Measurements from ENCODE around the gene FAAP20.

FAAP20 gene

DNA sequence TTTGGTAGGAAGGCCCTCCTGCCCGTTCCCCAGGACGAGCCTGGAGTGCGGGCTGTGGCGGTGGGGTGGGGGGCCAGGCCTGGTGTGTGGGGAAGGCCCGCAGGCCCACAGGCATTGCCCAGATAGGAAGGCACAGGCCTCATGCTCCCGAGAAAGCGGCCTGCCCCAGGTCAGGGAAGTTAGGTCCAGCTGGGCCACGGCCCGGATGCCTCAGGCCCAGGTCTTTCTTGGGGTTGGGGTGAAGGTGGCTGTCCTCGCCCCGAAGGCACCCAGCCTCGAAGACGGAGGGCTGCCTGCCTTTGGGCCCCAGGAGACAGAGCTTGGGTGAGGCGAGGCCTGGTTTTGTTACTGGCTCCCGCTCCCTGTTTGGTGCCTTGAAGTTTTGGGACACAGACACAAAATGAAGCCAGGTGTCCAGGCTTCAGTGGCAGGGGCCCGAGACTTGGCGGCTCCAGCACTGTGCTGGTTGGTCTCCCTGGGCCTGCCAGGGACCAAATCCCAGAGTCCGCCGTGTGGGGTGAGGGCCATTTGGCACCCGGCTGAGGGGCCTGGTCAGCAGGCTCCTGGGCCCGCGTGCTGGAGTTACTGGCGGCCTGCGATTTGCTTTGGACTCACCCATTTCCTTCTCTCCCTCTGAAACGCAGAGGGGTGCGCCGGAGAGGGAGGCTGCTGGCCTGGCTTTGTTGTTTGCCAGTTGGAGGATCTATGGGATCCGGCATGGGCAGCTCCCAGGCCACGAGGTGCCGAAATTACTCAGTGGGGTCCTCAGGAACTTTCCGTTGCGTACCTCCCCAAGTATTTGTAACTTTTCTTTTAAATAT is 35.5 kb upstream of the FAAP20 start:
- DNase-seq: no peak

DNA sequence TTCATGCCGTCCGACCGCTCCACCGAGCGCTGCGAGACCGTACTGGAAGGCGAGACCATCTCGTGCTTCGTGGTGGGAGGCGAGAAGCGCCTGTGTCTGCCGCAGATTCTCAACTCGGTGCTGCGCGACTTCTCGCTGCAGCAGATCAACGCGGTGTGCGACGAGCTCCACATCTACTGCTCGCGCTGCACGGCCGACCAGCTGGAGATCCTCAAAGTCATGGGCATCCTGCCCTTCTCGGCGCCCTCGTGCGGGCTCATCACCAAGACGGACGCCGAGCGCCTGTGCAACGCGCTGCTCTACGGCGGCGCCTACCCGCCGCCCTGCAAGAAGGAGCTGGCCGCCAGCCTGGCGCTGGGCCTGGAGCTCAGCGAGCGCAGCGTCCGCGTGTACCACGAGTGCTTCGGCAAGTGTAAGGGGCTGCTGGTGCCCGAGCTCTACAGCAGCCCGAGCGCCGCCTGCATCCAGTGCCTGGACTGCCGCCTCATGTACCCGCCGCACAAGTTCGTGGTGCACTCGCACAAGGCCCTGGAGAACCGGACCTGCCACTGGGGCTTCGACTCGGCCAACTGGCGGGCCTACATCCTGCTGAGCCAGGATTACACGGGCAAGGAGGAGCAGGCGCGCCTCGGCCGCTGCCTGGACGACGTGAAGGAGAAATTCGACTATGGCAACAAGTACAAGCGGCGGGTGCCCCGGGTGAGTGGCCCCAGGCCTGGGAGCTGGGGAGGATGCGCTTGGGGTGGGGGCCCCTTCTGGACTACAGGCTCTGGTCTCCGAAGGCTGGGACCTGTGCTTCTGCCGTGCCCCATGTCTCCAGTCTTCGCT is 34.7 kb upstream of the FAAP20 start:
- DNase-seq: peak; percentile 56

DNA sequence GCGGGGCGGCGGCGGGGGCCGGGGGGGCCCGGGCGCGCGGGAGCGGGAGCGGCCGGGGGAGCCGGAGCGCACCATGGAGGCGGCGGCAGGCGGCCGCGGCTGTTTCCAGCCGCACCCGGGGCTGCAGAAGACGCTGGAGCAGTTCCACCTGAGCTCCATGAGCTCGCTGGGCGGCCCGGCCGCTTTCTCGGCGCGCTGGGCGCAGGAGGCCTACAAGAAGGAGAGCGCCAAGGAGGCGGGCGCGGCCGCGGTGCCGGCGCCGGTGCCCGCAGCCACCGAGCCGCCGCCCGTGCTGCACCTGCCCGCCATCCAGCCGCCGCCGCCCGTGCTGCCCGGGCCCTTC is 34.1 kb upstream of the FAAP20 start:
- peak; percentile 23 for DNase-seq

DNA sequence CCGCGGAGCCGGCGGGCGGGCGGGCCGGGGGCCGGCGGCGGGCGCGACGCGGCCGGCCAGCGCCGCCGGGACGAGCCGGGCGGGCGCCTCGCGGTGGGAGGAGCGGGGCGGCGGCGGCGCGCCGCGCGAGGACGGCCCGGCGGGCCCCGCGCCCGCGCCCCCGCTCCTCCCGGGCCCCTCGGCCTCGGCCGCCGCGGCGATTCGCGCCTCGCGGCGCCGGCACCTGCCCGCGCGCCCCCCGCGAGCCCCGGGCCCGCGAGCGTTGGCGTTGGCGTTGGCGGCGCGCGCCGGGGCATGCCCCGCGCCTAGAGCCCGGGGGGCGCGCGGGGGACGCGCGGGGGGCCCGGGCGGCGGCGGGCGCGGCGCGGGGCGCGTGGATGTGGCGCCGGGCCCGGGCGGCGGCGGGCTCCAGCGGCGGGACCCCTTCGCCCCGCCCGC is 33.6 kb upstream of the FAAP20 start, which contains the start of gene SKI:
Gene SKI (plus strand): TSS at position 163 of the 438 bp plus-strand sequence. CDS start 448 bp downstream, outside the sequence.
- no peak for DNase-seq

DNA sequence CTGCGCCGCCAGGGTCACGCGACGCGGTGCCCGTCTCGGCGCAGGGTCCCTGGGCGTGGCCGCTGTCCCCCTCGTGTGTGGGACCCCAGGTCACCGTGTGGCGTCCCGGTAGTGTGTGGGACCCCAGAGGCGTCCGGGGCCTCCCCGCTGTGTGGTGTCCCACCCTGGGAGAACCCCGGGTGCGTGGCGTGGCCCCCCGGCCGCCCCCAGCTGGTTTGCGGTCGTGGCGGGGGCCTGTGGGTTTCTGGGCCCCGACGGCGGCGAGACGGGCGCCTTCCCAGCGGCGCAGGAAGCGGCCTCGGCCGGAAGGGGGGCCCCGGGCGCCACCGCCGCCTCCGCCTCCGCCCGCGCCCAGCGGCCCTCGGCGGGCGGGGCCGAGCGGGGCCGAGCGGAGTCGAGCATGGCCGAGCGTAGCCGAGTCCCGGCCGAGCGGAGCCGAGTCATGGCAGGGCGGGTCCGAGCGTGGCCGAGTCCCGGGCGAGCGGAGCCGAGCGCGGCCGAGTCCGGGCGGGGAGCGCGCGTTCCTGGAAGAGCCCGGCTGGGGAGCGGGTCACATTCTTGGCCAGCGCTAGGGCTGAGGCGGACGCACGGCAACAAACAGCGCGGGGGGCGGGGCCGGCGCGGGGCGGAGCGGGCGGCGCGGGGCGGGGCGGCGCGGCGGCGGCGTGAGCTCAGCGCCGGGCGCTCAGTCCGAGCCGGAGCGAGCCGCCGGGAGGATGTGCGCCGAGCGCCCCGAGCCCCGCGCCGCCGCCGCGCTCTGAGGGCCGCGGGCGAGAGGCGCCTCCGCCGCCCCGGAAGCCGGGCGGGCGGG is 33.0 kb upstream of the FAAP20 start:
- DNase-seq: peak; percentile 93

DNA sequence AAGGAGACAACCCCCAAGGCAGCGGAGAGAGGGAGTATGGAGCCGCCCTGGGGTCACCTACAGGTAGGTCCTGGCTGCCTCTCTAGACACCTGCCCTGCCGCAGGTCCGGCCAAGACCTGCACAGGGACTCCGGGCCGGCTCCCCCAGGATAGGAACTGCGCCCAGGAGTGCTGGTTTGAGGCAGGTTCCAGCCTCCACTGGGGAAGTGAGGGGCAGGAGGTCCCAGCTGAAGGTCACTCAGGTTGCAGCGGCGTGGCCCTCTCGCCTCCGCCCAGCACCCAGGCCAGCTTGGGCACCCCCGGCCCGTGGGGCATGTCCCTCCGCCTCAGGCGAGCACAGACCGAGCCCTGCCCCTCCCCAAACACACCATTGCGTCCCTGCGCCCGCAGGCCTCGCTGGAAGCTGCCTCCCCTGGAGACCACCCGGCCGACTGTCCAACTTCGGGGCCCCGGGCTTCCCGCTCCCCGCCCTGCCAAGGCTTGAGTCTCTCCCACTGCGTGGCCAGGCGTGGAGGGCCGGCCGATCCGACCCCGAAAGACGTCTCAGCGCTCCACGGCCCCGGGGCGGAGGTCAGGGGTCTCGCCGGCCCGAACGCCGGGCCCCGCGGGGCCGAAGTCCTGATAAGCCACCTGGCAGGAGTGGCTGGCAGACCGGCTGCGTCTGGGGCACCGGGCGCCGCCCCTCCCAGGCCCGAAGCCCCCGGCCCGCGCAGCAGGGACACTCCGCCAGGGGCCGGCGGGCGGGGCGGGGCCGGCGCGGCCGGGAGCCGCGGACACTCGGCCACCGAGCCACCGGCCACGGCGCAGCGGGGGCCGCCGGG is 32.2 kb upstream of the FAAP20 start:
- DNase-seq: no peak

DNA sequence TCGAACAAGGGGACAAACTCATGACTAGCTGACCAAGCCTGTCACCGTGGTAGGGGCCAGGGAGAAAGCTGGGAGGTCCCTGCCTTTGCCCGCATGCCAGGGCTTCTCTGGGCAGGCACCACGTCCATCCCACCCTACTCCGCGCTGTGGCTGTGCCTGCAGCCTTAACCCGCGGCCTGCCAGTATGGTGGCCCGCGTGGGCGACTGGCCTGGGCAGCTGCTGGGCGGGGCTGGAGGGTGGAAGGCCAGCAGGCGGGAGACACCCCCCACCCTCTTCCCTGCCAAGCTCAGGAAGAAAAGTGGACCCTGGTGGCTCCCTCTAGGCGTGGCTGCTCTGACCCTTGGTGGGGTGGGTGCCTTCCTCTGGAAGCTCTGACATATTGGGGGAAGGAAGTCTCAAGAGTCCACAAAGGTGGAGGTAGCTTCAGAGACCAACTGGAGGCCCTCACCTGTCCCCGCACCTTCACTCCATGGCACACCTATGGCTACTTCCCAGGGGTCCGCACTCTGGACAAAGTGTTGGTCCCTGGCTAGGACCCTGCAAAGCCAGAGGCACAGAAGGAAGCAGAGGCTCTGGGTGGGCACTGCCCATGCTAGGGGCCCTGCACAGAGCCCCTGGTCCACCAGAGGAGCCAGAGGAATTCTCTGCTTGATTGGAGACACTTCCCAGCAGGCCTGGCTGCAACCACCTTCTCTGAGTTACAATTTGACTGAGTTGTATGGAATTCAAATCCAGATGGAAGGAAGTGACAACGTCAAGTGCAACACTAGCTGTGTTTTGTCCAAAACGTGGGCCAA is 30.3 kb upstream of the FAAP20 start:
- no peak for DNase-seq

DNA sequence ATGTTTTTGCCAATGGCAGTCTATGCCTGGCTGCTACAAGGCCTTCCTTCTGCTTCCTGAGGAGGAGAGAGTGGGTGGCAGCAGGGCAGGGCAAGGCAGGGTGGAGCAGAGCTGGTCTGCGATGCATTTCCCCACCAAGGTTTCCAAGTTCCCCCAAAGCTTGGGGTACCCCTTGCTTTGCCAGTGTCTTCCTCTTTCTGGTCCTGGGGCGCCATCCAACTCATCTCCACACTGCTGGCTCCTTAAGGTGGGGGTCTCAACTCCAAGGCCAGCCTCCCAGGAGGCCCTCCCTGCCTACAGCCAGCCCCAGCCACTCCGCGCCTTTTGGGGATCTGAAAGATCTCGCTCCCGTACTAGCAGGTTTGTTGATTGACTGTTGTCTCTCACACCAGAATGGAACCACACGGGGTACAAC is 29.6 kb upstream of the FAAP20 start:
- no peak for DNase-seq

DNA sequence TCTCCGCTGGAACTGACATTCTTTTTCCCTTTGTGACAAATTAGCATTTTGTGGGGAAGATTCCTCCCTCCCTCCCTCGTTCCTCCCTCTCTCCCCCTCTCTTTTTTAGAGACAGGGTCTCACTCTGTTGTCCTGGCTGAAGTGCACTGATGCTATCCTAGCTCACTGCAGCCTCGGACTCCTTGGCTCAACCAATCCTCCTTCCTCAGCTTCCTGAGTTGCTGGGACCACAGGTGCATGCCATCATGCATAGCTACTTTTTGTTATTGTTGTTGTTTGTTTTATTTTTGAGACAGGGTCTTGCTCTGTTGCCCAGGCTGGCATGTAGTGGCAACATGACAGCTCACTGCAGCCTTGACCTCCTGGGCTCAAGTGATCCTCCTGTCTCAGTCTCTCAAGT is 26.7 kb upstream of the FAAP20 start:
- no peak for DNase-seq

DNA sequence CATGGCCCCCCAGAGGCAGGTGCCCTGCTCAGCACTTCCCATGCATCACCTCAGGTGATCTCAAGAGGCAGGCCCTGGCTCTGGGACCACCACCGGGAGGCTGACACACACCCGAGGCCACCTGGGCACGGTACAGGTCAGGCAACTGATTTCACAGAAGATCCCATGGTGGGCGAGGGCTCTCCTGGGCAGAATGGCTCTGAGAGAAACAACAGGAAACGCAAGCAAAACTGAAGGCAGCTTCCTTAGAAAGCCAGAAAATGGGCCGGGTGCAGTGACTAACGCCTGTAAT is 22.1 kb upstream of the FAAP20 start:
- no peak for DNase-seq

DNA sequence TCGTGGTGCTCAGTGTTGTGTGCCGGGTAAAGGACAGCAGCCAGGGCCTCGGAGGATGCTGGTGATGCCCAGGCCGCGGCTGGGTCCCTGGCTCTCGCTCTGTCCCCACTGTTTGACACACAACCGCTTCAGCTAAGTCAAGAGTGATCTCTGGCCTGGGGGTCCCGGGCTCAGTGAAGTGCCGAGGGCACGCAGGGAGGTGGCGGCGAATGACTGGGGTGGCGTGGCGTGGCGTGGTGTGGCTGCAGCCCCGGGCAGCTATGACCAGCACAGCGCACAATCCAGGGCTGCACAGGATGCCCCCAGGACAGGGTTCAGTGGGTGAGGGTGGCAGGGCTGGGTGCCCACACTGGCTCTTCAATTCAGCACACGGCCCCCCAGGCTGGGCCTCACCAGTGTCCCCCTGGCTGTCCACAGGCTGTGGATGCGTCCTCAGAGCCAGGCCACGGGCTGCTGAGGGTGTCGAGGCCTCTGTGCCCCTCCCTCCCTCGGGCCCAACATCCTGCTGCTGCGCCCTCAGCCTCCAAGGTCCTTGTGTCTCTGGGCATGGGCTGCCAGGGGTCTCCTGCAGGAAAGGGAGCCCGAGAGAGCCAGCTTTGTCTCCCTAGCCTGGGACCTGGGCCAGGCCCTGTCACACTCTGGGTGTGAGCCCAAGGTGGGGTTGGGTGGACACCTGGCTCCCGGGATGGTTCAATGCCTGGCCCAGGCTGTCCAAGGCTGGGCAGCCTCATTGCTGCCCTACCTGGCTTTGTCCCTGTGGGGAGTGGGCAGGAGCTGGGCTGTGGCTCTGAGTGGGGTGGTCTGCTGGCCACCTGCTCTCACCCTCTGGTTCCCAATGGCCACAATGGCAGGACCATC is 21.6 kb upstream of the FAAP20 start:
- no peak for DNase-seq

DNA sequence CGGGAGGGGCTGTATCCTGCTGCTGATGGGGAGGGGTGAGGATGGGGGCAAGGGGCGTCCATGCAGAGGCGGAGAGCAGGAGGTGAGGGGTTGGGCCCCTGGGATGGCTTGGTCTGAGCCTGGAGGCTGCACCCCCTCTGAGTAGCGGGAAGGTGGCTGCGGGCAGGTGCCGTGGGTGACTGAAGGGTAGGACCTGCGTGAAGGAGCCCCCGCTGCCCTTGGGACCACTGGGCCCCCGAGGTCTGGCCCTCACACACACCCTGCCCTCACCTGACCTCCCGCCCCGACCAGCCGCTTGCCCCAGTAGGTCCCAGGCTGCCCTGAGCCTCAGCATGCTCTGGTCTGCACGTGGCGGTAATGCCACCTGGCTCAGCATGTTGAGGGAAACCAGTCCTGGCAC is 20.8 kb upstream of the FAAP20 start:
- DNase-seq: no peak

DNA sequence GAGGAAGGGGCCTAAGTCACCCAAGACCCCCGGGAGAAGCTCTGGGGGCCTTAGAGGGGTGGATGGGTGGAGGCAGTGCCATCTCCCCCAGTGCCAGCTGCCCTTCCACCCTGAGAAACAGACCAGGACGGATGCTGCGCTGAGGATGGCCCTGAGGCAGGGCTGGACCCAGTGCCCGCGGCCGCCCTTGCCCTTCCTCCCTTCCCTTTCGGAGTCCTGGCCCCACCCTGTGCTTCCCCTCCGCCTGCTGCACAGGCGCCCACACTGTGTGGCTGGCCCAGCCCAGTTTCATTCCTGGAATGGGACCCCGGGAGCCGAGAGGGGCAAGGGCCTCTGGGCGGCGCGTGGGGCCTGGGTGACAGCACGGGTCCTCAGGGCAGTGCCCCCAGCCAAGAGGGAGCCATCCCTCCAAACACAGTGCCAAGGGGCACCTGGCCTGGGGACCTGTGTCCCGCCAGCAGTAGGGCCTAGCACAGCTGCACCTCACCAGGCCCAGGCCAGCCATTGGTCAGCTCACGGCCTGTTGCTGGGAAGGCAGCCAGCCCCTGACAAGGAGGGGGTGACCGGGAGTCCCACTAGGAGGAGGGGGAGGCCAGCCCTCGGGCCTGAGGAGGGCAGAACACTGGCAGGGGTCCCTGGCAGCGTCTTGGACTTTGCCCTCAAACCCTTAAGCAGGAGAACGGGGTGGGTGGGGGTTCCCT is 20.1 kb upstream of the FAAP20 start:
- no peak for DNase-seq

DNA sequence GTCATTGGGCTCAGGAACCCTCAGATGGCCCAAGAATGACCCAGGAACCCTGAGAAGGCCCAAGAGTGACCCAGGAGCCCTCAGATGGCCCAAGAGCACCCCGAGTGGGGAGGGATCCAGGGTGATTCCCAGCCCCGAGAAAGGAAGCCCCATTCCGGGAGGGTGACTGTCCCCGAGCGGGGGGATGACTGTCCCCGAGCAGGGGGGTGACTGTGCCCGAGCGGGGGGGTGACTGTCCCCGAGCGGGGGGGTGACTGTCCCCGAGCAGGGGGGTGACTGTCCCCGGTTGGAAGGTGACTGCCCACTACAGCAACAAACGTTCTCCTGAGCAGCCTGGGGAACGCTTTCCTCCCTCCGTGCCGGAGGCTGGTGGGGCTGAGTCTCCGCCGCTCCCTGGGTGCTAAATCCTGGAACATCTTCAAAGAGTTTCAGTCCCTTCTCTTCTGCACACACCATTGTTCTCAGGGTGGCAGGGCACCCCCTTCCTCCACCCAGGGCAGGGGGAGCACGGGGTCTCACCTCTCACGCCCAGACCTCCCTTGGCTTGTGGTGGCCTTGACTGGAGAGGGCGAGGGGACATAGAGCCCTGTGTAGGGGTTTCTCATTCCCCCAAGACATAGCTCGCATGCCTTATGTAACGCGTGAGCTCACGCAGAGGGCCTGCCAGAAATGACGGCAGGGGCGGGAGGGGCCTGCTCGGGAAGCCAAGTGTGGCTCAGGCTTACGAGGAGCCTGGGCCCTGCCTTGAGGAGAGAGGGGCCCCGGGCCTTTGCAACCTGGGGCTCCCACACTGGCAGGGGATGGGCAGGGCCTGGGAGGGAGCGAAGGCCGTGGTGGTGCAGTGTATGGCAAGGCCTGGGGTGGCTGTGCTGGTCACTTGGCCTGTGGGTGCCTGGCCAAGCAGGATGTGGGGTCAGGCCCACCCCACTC is 19.3 kb upstream of the FAAP20 start:
- DNase-seq: no peak

DNA sequence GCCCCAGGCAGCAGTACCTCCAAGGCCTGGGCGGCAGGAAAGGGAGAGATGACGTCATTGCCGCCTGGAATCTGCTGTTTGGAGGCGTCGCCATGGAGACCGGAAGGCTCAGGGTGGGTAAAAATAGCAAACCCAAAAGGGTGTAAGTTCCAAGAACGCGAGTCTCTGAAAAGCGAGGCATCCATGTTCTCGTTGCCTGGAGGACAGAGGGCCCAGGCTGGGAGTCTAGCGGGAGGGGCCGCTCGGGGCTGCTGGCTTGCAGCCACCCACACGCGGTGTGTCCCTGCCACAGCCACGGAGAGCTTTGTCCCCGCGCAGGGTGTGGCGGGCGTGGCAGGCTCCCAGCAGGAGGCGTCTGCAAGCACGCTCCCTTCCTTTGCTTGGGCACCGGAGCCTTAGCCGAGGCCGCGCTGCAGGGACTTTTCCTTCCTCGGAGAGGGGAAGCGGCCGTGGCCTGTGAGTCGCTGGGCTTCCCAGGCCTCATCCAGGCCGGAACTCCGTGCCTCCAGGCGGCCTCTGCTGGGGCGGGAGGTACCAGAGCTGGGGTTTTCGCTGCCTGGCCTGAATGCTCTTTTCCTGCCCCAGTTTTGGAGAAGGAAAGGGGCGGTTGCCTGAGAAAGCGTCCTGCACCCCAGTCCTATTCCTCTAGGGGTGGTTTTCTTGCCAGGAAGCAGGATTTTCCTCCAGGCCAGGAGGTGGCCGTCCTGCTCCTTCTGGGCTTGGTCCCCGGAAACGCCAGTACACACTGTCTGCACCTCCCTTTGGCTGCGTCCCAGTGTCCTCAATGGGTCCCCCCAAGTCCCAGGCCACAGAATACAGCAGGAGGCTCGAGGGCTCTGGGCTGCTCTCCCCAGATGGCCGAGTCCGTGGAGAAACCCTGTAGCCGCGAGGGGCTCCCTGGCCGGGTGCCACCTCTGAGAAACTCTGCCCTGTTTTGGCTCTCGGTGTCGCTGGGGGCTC is 18.2 kb upstream of the FAAP20 start:
- DNase-seq: peak; percentile 50

DNA sequence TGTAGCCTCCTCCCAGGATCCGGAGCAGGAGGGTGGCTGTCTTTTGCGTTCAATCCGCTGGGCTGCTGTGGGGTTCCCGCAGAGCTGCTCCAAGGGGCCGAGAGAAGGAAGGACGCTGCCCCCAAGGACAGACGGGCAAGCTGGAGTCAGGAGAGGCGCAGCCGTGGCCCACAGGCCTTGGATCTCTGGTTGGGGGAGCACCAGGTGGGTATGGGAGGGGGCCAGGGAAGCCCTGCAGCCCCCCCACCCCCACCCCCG is 17.6 kb upstream of the FAAP20 start:
- DNase-seq: no peak

DNA sequence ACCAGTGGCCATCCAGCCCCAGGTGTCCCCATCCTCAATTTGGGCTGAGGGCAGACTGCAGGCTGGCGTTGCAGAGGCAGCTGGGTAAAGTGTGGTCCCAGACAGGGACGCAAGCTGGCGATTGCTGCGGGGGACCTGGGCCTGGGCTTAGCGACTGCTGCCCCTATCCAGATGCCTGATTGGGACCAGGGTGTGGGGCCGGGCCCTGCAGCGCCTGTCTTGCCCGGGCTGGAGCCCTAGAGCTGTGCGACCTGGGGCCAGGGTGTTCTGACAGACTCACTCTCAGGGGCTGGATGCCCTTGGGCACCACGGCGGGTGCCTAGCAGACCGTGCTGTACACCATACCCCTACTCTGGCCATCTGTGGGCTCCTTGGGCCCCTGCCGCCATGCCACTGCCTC is 16.2 kb upstream of the FAAP20 start:
- DNase-seq: no peak

DNA sequence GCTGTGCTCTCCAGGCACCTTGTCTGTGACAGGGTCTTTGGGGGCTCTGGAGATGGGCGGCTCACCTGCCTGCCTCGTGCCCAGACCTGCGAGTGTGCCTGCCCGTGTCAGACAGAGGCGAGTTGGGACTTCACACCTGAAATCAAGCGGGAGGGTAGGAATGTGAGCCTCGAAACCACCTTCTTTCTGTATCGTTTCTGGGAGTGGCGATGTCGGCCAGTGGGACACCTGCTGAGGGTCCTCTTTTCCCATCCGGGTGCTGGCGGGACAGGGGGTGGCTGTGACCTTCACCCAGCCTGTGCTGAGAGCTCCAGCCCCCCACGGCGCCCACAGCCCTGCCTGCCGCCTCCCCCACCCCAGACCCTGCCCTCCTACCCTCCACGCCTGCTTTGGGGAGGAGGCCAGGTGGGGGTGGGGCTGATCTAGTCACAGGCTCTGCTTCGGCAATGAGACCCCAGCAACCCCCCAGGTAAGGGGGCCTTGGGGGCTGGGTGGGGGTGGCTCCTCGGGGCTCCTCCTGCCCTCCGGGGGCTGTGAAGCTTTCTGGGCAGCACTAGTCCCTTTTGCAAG is 15.6 kb upstream of the FAAP20 start:
- DNase-seq: no peak

Measured in stimulated activated CD4-positive, alpha-beta T cell treated with anti-CD3 and anti-CD28 coated beads, Interleukin-4, amount 100 ng/mL, for 24 hours (primary cell).